ENCODE measurements around the gene CDYL. TPM values are rescaled to one million over a fixed set of nuclear protein-coding genes. Genes with fewer than 3 reads are reported as not detected.

Gene CDYL
- total and polyA plus RNA-seq, 11 donors = 4.3 to 45.2 (median 30.6) TPM

DNA sequence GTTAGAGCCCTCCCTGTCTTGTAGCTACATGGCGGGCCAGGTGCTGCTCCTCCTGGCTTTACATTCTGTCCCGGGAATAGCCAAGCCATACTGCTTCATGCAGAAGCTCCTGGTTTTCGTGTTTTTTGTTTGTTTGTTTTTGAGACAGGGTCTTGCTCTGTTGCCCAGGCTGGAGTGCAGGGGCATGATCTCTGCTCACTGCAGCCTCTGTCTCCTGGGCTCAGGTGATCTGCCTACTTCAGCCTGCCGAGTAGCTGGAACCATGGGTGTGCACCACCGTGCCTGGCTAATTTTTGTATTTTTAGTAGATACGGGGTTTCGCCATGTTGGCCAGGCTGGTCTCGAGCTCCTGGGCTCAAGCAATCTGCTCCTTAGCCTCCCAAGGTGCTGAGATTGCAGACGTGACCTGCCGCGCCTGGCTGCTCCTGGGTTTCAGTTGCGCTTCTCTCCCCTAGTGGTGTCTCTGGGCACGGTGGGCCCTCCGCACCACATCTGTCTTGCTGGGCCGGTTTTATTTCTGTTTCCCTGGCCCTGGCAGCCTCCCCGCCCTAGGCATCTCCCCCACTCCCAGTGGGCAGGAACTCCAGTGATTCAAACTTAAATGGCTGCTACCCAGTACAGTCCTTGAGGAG, 12.9 kb downstream of the CDYL start:
- no peak overlapping the region for H3K27ac ChIP-seq
- H3K36me3 ChIP-seq = no peaks in the 10 kb centered on the region
- no peaks in the 10 kb centered on the region for H3K27me3 ChIP-seq
- intact Hi-C loops (cut with DNase I) = loop anchor here in 1 of 10 donors (10.0 kb wide), 1 partner anchor 474 kb away; no protein-coding TSS in a partner anchor
- peaks cover 0 to 42% (median 8%) of the 10 kb centered on the region in 12 donors for H3K4me1 ChIP-seq
- H3K4me3 ChIP-seq = no peak overlapping the region
- ATAC-seq = no peak
- no peaks in the 10 kb centered on the region for H3K9me3 ChIP-seq
- no peak for TF ChIP-seq POLR2A (IDR thresholded peaks at IDR 0.05)
- TF ChIP-seq, protein P1, sequence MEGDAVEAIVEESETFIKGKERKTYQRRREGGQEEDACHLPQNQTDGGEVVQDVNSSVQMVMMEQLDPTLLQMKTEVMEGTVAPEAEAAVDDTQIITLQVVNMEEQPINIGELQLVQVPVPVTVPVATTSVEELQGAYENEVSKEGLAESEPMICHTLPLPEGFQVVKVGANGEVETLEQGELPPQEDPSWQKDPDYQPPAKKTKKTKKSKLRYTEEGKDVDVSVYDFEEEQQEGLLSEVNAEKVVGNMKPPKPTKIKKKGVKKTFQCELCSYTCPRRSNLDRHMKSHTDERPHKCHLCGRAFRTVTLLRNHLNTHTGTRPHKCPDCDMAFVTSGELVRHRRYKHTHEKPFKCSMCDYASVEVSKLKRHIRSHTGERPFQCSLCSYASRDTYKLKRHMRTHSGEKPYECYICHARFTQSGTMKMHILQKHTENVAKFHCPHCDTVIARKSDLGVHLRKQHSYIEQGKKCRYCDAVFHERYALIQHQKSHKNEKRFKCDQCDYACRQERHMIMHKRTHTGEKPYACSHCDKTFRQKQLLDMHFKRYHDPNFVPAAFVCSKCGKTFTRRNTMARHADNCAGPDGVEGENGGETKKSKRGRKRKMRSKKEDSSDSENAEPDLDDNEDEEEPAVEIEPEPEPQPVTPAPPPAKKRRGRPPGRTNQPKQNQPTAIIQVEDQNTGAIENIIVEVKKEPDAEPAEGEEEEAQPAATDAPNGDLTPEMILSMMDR (IDR thresholded peaks at IDR 0.05) = no peak
- DNase-seq = no peak
- WGBS, 4 donors = 85 to 92% (median 89%) methylated on average over 16 of the region's 16 CpGs

DNA sequence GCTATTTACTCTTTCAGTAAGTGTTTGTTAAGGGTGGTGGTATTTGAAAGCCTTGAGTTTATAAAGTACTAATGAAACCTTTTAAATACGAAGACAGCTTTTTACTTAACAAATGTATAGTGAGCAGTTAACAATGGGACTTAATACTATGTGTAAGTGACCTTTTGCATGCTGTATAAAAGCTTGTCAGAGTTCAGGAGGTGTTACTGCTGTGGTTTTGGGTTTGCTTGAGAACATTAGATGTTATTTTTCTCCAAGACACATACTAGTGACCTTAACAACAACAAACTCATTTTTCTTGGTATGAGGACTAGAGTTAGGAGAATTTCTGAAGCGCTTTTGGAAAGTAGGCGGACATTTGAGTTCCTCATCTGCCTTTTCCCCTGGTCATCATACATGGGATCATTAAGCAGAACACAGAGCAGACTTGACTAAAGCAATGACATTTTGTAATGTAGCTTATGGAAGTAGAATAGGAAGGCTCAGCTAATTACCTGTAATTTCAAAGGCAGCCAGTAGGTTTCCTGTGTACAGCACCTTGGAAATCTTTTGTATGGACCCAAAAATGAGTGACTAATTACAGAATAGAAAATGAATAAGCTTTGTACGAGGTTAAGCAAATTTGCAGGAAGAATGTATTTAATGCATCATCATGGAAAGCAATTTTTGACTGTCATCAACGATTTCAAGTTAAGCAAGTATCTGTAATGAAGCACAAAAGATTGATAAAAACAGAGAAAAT, 14.1 kb downstream of the CDYL start:
- no peak for DNase-seq
- no peaks in the 10 kb centered on the region for H3K27me3 ChIP-seq
- H3K4me3 ChIP-seq = no peak overlapping the region
- no peak overlapping the region for H3K27ac ChIP-seq
- intact Hi-C loops (cut with DNase I) = no loop called here
- ATAC-seq = no peak
- peaks cover 0 to 47% (median 12%) of the 10 kb centered on the region in 12 donors for H3K4me1 ChIP-seq
- 81 to 87% (median 81%) methylated on average over 5 of the region's 5 CpGs for WGBS, 4 donors
- H3K36me3 ChIP-seq = no peaks in the 10 kb centered on the region
- H3K9me3 ChIP-seq = no peaks in the 10 kb centered on the region
- TF ChIP-seq, protein P1 (IDR thresholded peaks at IDR 0.05) = peak in 3 of 12 donors; percentile 6 to 18 (median 16)
- no peak for TF ChIP-seq POLR2A (IDR thresholded peaks at IDR 0.05)

DNA sequence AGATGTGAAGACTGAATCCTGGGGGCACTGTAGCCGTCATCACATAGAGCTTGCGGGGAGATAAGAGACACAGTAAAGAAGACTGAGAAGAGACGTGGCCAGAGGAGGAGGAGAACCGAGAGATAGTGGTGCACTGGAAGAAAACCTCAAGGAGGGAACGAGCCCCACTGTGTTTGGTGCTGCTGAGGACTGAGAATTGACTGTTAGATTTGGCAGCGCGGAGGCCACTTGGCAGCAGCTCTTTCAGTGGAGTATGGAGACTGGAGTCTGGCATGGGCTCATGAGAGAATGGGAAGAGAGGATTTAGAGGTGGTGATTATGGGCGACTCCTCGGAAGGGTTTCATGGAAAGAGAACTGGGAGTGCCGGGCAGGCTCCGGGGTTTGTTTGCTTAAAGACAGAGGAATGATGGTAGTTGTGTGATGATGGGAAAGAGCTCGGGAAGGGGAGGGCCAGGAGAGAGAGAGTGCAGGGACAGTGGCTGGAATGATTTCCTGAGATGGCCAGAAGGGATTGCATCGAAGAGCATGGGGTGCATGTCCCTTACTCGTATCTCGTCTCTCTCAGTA, 18.0 kb downstream of the CDYL start:
- Histone ChIP-seq H3K27ac (no peak overlapping the region), H3K4me1 (peaks cover 0 to 29% (median 10%) of the 10 kb centered on the region in 12 donors), H3K9me3 (peaks cover 0 to 11% (median 0%) of the 10 kb centered on the region in 12 donors), H3K4me3 (no peak overlapping the region), H3K36me3 (no peaks in the 10 kb centered on the region), H3K27me3 (no peaks in the 10 kb centered on the region)
- DNase-seq (peak; percentile 33 to 65 (median 45)), ATAC-seq (peak; percentile 75 to 92 (median 84))
- TF ChIP-seq, protein P1 (IDR thresholded peaks at IDR 0.05) = no peak
- TF ChIP-seq POLR2A (IDR thresholded peaks at IDR 0.05) = no peak
- WGBS, 4 donors = 44 to 49% (median 46%) methylated on average over 15 of the region's 15 CpGs
- intact Hi-C loops (cut with DNase I) = no loop called here

DNA sequence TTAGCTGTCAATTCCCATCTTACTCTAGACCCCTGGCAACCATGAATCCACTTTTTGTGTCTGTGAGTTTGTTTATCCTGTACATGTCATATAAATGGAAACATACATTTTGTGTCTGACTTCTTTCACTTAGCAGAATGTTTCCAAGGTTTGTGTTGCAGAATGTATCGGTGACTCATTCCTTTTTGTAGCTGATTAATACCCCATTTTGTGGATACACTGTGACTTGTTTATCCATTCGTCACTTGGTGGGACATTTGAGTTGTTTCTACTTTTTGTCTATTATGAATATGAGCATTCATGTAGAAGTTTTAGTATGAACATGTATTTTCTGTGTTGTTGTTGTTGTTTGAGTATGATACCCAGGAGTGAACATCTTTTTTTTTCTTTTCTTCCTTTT, 21.4 kb downstream of the CDYL start:
- intact Hi-C loops (cut with DNase I) = no loop called here
- no peak for DNase-seq
- Histone ChIP-seq H3K36me3 (no peaks in the 10 kb centered on the region), H3K27ac (no peak overlapping the region), H3K4me1 (peaks cover 0 to 29% (median 11%) of the 10 kb centered on the region in 12 donors), H3K9me3 (peaks cover 0 to 33% (median 11%) of the 10 kb centered on the region in 12 donors), H3K27me3 (no peaks in the 10 kb centered on the region), H3K4me3 (no peak overlapping the region)
- 94 to 97% (median 95%) methylated on average over 2 of the region's 2 CpGs for WGBS, 4 donors
- ATAC-seq = no peak
- TF ChIP-seq, protein P1 (IDR thresholded peaks at IDR 0.05) = no peak
- TF ChIP-seq POLR2A (IDR thresholded peaks at IDR 0.05) = no peak

Data from heart left ventricle (tissue), 16 donors.